ENCODE measurements around the gene AFDN.

DNA sequence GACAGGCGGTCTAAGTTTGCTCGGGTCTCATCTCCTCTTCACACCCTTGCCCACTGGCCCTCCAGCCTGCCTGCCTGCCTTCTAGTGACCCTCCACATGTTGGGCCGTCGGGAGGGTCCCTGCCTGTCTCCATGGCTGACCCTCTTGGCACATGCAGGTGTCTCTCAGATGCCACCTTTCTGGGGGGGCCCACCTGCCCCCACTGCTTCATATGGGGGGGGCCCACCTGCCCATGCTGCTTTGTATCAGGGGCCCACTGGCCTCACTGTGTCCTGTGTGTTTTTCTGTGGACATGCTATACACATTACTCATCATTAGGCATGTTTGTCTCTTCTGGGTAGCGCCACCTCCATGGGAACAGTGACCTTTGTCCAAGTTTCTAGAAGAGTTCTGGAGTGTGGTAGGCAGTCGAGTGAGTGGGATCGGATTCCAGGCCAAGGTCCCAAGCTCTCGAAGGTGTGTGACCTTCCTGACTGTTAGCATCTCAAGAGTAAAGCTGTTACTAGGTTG is 130.3 kb downstream of the AFDN start:
- TF ChIP-seq, protein P1, sequence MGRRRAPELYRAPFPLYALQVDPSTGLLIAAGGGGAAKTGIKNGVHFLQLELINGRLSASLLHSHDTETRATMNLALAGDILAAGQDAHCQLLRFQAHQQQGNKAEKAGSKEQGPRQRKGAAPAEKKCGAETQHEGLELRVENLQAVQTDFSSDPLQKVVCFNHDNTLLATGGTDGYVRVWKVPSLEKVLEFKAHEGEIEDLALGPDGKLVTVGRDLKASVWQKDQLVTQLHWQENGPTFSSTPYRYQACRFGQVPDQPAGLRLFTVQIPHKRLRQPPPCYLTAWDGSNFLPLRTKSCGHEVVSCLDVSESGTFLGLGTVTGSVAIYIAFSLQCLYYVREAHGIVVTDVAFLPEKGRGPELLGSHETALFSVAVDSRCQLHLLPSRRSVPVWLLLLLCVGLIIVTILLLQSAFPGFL (CRISPR knock-in tag; IDR thresholded peaks at IDR 0.05; ENCODE audit: borderline replicate concordance): no peak
- TF ChIP-seq, protein P2, sequence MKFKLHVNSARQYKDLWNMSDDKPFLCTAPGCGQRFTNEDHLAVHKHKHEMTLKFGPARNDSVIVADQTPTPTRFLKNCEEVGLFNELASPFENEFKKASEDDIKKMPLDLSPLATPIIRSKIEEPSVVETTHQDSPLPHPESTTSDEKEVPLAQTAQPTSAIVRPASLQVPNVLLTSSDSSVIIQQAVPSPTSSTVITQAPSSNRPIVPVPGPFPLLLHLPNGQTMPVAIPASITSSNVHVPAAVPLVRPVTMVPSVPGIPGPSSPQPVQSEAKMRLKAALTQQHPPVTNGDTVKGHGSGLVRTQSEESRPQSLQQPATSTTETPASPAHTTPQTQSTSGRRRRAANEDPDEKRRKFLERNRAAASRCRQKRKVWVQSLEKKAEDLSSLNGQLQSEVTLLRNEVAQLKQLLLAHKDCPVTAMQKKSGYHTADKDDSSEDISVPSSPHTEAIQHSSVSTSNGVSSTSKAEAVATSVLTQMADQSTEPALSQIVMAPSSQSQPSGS (CRISPR knock-in tag; IDR thresholded peaks at IDR 0.05; ENCODE audit: borderline replicate concordance, low read depth): no peak
- TF ChIP-seq, protein P3, sequence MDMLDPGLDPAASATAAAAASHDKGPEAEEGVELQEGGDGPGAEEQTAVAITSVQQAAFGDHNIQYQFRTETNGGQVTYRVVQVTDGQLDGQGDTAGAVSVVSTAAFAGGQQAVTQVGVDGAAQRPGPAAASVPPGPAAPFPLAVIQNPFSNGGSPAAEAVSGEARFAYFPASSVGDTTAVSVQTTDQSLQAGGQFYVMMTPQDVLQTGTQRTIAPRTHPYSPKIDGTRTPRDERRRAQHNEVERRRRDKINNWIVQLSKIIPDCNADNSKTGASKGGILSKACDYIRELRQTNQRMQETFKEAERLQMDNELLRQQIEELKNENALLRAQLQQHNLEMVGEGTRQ (CRISPR knock-in tag; IDR thresholded peaks at IDR 0.05): no peak
- no peak for TF ChIP-seq FOXK1 (CRISPR knock-in tag; IDR thresholded peaks at IDR 0.05)
- TF ChIP-seq, protein P4, sequence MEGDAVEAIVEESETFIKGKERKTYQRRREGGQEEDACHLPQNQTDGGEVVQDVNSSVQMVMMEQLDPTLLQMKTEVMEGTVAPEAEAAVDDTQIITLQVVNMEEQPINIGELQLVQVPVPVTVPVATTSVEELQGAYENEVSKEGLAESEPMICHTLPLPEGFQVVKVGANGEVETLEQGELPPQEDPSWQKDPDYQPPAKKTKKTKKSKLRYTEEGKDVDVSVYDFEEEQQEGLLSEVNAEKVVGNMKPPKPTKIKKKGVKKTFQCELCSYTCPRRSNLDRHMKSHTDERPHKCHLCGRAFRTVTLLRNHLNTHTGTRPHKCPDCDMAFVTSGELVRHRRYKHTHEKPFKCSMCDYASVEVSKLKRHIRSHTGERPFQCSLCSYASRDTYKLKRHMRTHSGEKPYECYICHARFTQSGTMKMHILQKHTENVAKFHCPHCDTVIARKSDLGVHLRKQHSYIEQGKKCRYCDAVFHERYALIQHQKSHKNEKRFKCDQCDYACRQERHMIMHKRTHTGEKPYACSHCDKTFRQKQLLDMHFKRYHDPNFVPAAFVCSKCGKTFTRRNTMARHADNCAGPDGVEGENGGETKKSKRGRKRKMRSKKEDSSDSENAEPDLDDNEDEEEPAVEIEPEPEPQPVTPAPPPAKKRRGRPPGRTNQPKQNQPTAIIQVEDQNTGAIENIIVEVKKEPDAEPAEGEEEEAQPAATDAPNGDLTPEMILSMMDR (IDR thresholded peaks at IDR 0.05): no peak
- TF ChIP-seq ZBTB21 (CRISPR knock-in tag; IDR thresholded peaks at IDR 0.05; ENCODE audit: borderline replicate concordance): no peak
- TF ChIP-seq, protein P5, sequence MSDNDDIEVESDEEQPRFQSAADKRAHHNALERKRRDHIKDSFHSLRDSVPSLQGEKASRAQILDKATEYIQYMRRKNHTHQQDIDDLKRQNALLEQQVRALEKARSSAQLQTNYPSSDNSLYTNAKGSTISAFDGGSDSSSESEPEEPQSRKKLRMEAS (CRISPR knock-in tag; IDR thresholded peaks at IDR 0.05): no peak
- TF ChIP-seq, protein P6, sequence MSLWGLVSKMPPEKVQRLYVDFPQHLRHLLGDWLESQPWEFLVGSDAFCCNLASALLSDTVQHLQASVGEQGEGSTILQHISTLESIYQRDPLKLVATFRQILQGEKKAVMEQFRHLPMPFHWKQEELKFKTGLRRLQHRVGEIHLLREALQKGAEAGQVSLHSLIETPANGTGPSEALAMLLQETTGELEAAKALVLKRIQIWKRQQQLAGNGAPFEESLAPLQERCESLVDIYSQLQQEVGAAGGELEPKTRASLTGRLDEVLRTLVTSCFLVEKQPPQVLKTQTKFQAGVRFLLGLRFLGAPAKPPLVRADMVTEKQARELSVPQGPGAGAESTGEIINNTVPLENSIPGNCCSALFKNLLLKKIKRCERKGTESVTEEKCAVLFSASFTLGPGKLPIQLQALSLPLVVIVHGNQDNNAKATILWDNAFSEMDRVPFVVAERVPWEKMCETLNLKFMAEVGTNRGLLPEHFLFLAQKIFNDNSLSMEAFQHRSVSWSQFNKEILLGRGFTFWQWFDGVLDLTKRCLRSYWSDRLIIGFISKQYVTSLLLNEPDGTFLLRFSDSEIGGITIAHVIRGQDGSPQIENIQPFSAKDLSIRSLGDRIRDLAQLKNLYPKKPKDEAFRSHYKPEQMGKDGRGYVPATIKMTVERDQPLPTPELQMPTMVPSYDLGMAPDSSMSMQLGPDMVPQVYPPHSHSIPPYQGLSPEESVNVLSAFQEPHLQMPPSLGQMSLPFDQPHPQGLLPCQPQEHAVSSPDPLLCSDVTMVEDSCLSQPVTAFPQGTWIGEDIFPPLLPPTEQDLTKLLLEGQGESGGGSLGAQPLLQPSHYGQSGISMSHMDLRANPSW (CRISPR knock-in tag; conservative IDR thresholded peaks at IDR 0.05; ENCODE audit: low read depth): no peak
- no peak for TF ChIP-seq JAZF1 (CRISPR knock-in tag; IDR thresholded peaks at IDR 0.05)
